B cell (primary cell): Measurements from ENCODE around the gene CPOX. TPM values are rescaled to one million over a fixed set of nuclear protein-coding genes. Genes with fewer than 3 reads are reported as not detected.

Experiments used
- ATAC-seq: fragments of 200-7000 bp; cut with Tn5 transposase; one replicate; pipeline ENCODE4 v1.10.0; 2021; ENCODE audit warnings: low read depth, mild to moderate bottlenecking, moderate number of reproducible peaks, moderate library complexity
- CTCF ChIA-PET: fragments of 350-600 bp; sonication (Branson Sonifier 250); formaldehyde crosslinking; loops from one replicate; lab custom pipeline; 2021; ENCODE audit warnings: antibody characterized with exemption, inconsistent platforms; lab: Charles Lee
- POLR2A ChIA-PET: fragments of 350-600 bp; sonication (Branson Sonifier 250); formaldehyde crosslinking; loops from one replicate; lab custom pipeline; 2021; ENCODE audit warnings: antibody characterized with exemption; lab: Charles Lee
- DNase-seq: peaks from one replicate; pipeline ENCODE4 v3.0.0; 2013
- H2AFZ ChIP-seq: 2 replicates; pipeline ENCODE4 v1.6.1; 2012; ENCODE audit warnings: mild to moderate bottlenecking, low read depth, low read length; ENCODE audit not compliant: insufficient read depth, poor library complexity, severe bottlenecking
- H3K27ac ChIP-seq, 2 donors: 1 replicate in 1 of 2; 2 replicates in 1 of 2; pipeline ENCODE4 v1.5.1; 2012 to 2013; ENCODE audit warnings: low read length in 2 of 2, mild to moderate bottlenecking in 2 of 2, moderate library complexity in 1 of 2
- H3K27me3 ChIP-seq, 4 experiments: fragments of 200-600 bp in 1 of 4; sonication (generic) in 1 of 4; replicated peaks in 1 of 4; 1 replicate in 2 of 4; 2 replicates in 2 of 4; pipeline versions ENCODE4 v1.6.1 to v1.7.0; 2013 to 2016; ENCODE audit warnings: low read length in 3 of 4, mild to moderate bottlenecking in 2 of 4, mixed read lengths in 1 of 4, moderate library complexity in 1 of 4; ENCODE audit not compliant: insufficient read depth in 4 of 4, control insufficient read depth in 3 of 4; ENCODE audit errors: control extremely low read depth in 1 of 4
- H3K36me3 ChIP-seq, 2 experiments: replicated peaks in 1 of 2; 1 replicate in 1 of 2; 2 replicates in 1 of 2; pipeline versions ENCODE4 v1.6.1 to v1.7.1; 2013; ENCODE audit warnings: low read length in 1 of 2; ENCODE audit not compliant: insufficient read depth in 2 of 2, control insufficient read depth in 1 of 2; ENCODE audit errors: control extremely low read depth in 1 of 2, extremely low read depth in 1 of 2
- H3K4me1 ChIP-seq, 2 donors: fragments of 200-600 bp in 1 of 2; sonication (generic) in 1 of 2; 1 replicate in 1 of 2; 2 replicates in 1 of 2; pipeline versions ENCODE4 v1.5.1 to v1.6.1; 2013 to 2017; ENCODE audit warnings: low read length in 2 of 2; ENCODE audit not compliant: control insufficient read depth in 2 of 2, insufficient read depth in 2 of 2
- H3K4me2 ChIP-seq: replicated peaks from 2 replicates; pipeline ENCODE3; 2012; ENCODE audit warnings: mild to moderate bottlenecking, low read depth, low read length; ENCODE audit not compliant: poor library complexity, severe bottlenecking
- H3K4me3 ChIP-seq, 5 experiments: fragments of 200-600 bp in 1 of 5; sonication (generic) in 1 of 5; 1 replicate in 3 of 5; 2 replicates in 2 of 5; pipeline versions ENCODE4 v1.5.1 to v1.7.0; 2011 to 2016; ENCODE audit warnings: low read length in 4 of 5, mild to moderate bottlenecking in 4 of 5, low read depth in 2 of 5, control low read depth in 1 of 5, moderate library complexity in 1 of 5; ENCODE audit not compliant: insufficient read depth in 1 of 5; ENCODE audit errors: control extremely low read depth in 1 of 5, extremely low read depth in 1 of 5
- H3K79me2 ChIP-seq: fragments of 200-600 bp; sonication (generic); one replicate; pipeline ENCODE4 v1.6.0; 2016; ENCODE audit warnings: low read length; ENCODE audit not compliant: control insufficient read depth, insufficient read depth
- H3K9ac ChIP-seq: fragments of 200-600 bp; sonication (generic); 2 replicates; pipeline ENCODE4 v1.6.1; 2017; ENCODE audit warnings: mild to moderate bottlenecking, low read length, moderate library complexity
- H3K9me3 ChIP-seq, 3 donors: one replicate each; pipeline versions ENCODE4 v1.6.1 to v1.7.1; 2013; ENCODE audit warnings: low read length in 2 of 3; ENCODE audit not compliant: control insufficient read depth in 2 of 3, insufficient read depth in 1 of 3; ENCODE audit errors: control extremely low read depth in 1 of 3
- H4K20me1 ChIP-seq: 2 replicates; pipeline ENCODE4 v1.6.0; 2012; ENCODE audit warnings: mild to moderate bottlenecking, low read length; ENCODE audit not compliant: insufficient read depth, control insufficient read depth, poor library complexity, severe bottlenecking
- H3K27ac Mint-ChIP-seq: one replicate; pipeline ENCODE4 v1.8.0; 2021; ENCODE audit warnings: mixed read lengths
- H3K27me3 Mint-ChIP-seq: one replicate; pipeline ENCODE4 v1.8.0; 2021; ENCODE audit warnings: mixed read lengths
- H3K4me1 Mint-ChIP-seq: one replicate; pipeline ENCODE4 v1.8.0; 2021; ENCODE audit warnings: mixed read lengths
- H3K4me3 Mint-ChIP-seq: one replicate; pipeline ENCODE4 v1.8.0; 2021; ENCODE audit warnings: mixed read lengths
- H3K9me3 Mint-ChIP-seq: one replicate; pipeline ENCODE4 v1.8.0; 2022; ENCODE audit warnings: mixed read lengths; ENCODE audit not compliant: insufficient read depth
- CTCF ChIP-seq: fragments of 200-600 bp; IDR thresholded peaks from one replicate; pipeline ENCODE4 v1.8.0; 2022; ENCODE audit warnings: antibody characterized with exemption, mild to moderate bottlenecking
- EZH2 ChIP-seq: IDR thresholded peaks from 2 replicates; pipeline ENCODE4 v1.6.1; 2012; ENCODE audit warnings: borderline replicate concordance, low read depth, mild to moderate bottlenecking, moderate library complexity, low read length; ENCODE audit not compliant: insufficient read depth, poor library complexity, severe bottlenecking
- WGBS: methylation state at CpG from one replicate; pipeline ENCODE4 v1.1.5; 2013; ENCODE audit warnings: missing lambda C conversion rate; ENCODE audit not compliant: insufficient coverage; 5-methylcytosine and 5-hydroxymethylcytosine counted together
- intact Hi-C: fragments of 100-400 bp; cut with micrococcal nuclease; formaldehyde crosslinking; loops from one replicate; pipeline ENCODE4 v1.10.0; 2022
- polyA plus RNA-seq: library from polyadenylated mRNA; depleted of rRNA; stranded (reverse); fragments of >200 nt; gene quantifications from 2 replicates; pipeline ENCODE4 v1.2.3, GENCODE V29; 2012
- total RNA-seq, 2 donors: library from RNA; stranded (reverse); fragments of 120-200 nt in 1 of 2; gene quantifications; 1 replicate in 1 of 2; 2 replicates in 1 of 2; pipeline versions ENCODE4 v1.2.3 to v1.2.4, GENCODE V29; 2013 to 2022

The CPOX gene
- total and polyA plus RNA-seq, 2 donors (not counting 1 experiment from before 2014, with no cell fraction given), result 6.8 to 17.5 TPM

DNA sequence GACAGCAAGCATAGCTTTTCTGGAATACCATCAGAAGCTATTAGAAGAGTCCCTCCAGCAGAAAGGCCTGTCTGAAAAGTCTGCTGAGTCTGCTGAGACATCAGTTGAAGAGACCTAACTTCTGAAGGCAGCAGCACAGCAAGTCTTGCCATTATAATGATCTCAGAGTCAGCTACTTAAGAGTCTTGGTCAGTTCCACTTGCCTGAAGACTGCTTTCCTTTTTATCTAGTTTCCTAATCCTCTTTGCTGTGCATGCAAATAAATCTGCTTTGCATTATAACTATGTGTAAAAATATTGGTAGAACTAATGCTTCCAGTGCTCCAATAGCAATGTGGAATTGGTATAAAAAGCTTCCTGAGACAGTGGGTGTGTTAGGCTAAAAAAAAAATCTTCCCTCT lies 34.9 kb upstream of the CPOX start:
- peaks cover 3% of the 10 kb centered on the region for H3K27me3 Mint-ChIP-seq
- Histone ChIP-seq H3K4me2 (no peak overlapping the region), H3K4me3 (no peak overlapping the region), H3K9me3 (no peaks in the 10 kb centered on the region), H2AFZ (no peak overlapping the region), H3K9ac (no peak overlapping the region), H3K27me3 (no peaks in the 10 kb centered on the region), H3K36me3 (no peaks in the 10 kb centered on the region), H3K4me1 (no peaks in the 10 kb centered on the region), H4K20me1 (no peaks in the 10 kb centered on the region), H3K79me2 (no peaks in the 10 kb centered on the region), H3K27ac (no peak overlapping the region)
- no peak for ATAC-seq
- ChIA-PET CTCF (interaction anchor here (1.1 kb wide), 1 partner anchor 26 kb away, joined by 3 read pairs; no protein-coding TSS in a partner anchor), POLR2A (no interaction called here)
- no peak overlapping the region for H3K4me3 Mint-ChIP-seq
- H3K9me3 Mint-ChIP-seq, result no peaks in the 10 kb centered on the region
- H3K27ac Mint-ChIP-seq, result no peak overlapping the region
- H3K4me1 Mint-ChIP-seq, result no peaks in the 10 kb centered on the region
- TF ChIP-seq CTCF, result no peak
- TF ChIP-seq EZH2, result no peak
- DNase-seq, result no peak
- intact Hi-C loops, result no loop called here

GRCh38 chr3:98626151-98626550 lies 32.7 kb upstream of the CPOX start:
- 80% methylated on average over 1 of the region's 4 CpGs for WGBS
- Histone ChIP-seq H3K27me3 (no peaks in the 10 kb centered on the region), H3K27ac (no peak overlapping the region), H3K4me1 (no peaks in the 10 kb centered on the region), H3K9me3 (no peaks in the 10 kb centered on the region), H3K36me3 (no peaks in the 10 kb centered on the region), H3K4me3 (no peak overlapping the region), H4K20me1 (no peaks in the 10 kb centered on the region), H2AFZ (no peak overlapping the region), H3K4me2 (no peak overlapping the region), H3K9ac (no peak overlapping the region), H3K79me2 (no peaks in the 10 kb centered on the region)
- Mint-ChIP-seq H3K4me1 (no peaks in the 10 kb centered on the region), H3K27ac (no peak overlapping the region), H3K4me3 (no peak overlapping the region), H3K9me3 (no peaks in the 10 kb centered on the region), H3K27me3 (peaks cover 3% of the 10 kb centered on the region)
- DNase-seq (no peak), ATAC-seq (no peak)
- TF ChIP-seq CTCF (no peak), EZH2 (no peak)
- intact Hi-C loops, result no loop called here
- ChIA-PET CTCF (no interaction called here), POLR2A (no interaction called here)
